NT2/D1 (cell line): ENCODE measurements around the gene ZNF576.

Experiments
- SUZ12 ChIP-seq: IDR thresholded peaks from 2 replicates; pipeline ENCODE4 v1.6.1; 2011; ENCODE audit not compliant: insufficient read length, insufficient read depth; ENCODE audit errors: extremely low read depth
- YY1 ChIP-seq: IDR thresholded peaks from 2 replicates; pipeline ENCODE4 v1.6.1; 2011; ENCODE audit not compliant: insufficient read length, insufficient read depth
- ZNF274 ChIP-seq: IDR thresholded peaks from 2 replicates; pipeline ENCODE4 v1.6.1; 2011; ENCODE audit warnings: mild to moderate bottlenecking, low read depth, low read length

GRCh38 chr19:43638214-43638994 is 42.0 kb downstream of the ZNF576 start:
- TF ChIP-seq ZNF274 (no peak), YY1 (no peak), SUZ12 (no peak)
